Stimulated activated CD8-positive, alpha-beta memory T cell treated with anti-CD3 and anti-CD28 coated beads, Interleukin-15, amount 100 ng/mL, for 4 hours (primary cell): Measurements from ENCODE around the gene PPP2R5C.

ENCODE experiments used
- DNase-seq, 2 donors: peaks; one replicate each; pipeline ENCODE4 v3.0.0-alpha.2; 2020; ENCODE audit warnings: low read depth in 2 of 2

Gene PPP2R5C

DNA sequence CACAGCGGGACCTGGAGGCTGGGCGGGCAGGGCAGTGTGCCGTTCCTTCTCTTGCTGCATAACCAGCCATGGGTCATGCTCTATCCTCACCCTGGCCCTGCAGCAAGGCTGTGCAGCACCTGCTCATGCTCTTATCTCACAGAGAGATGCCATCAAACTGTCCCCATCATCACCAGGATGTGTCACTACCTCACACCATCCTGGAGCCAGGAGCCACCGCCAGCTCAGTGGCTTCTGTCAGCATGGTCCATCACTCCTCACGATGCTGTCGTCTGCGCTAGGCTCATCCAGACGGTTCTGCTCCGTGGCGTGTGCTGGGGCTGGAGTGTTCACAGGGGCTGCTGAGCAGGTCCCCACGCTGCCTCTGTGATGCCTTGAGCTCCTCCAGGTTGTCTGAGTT, 125.7 kb downstream of the PPP2R5C start:
- no peak for DNase-seq

DNA sequence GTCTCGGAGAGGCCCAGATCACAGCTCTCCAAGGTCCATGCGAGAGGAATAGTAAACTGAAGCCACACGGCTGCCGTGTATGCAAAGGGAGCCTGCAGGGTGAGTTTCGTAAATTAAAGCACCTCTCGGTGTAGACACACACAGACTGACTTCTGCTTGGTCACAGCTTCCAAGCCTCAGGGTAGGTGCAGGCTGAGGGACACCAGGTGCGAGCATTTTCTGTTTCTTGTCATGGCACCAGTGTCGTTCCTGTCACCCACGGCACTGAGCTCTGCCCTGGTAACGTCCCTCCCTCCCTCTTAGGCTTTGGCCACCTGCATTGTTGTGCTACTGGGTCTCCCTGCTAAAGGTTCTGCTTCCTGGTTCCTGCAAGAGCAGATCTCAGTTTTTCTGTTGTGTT, 126.7 kb downstream of the PPP2R5C start:
- DNase-seq, result no peak

GRCh38 chr14:101889366-101889765, 127.9 kb downstream of the PPP2R5C start:
- no peak for DNase-seq

GRCh38 chr14:101889898-101890297, 128.4 kb downstream of the PPP2R5C start:
- DNase-seq, result no peak

- DNase-seq, result no peak
Measured at GRCh38 chr14:101891471-101891870, 130.0 kb downstream of the PPP2R5C start.

DNA sequence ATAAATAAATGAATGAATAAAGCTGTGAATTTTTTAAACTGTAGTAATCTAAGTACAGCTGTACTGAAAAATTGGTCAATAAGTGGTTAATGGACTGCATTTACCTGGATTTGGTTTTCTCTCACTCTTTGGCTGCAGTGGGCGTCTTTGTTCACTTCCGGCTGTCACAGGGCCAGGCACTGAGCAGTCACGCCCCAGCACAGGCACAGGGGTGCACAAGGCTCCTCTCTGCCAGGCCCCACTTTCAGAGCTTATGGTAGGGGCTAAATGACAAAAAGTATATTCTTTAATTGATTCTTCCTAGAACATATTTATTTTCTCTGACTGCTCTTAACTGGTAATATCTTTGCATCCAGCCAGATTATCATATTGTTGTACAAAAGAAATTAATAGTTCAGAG, 132.2 kb downstream of the PPP2R5C start:
- no peak for DNase-seq

GRCh38 chr14:101894365-101895081, 133.0 kb downstream of the PPP2R5C start:
- no peak for DNase-seq

GRCh38 chr14:101895256-101895655, 133.7 kb downstream of the PPP2R5C start:
- DNase-seq, result no peak

DNA sequence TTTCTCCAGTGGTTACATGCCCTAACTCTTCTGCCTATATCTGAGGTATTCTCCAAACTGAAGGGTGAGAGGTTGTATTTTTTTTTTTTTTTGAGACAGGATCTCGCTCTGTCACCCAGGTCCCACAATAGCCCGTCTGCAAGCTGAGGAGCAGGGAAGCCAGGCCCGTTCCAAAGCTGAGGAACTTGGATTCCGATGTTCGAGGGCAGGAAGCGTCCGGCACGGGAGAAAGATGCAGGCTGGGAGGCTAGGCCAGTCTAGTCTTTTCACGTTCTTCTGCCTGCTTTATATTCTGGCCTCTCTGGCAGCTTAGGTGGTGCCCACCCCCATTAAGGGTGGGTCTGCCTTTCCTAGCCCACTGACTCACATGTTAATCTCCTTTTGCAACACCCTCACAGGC, 135.8 kb downstream of the PPP2R5C start:
- DNase-seq, result no peak

- no peak for DNase-seq
Measured at GRCh38 chr14:101898416-101898815, 136.9 kb downstream of the PPP2R5C start.

DNA sequence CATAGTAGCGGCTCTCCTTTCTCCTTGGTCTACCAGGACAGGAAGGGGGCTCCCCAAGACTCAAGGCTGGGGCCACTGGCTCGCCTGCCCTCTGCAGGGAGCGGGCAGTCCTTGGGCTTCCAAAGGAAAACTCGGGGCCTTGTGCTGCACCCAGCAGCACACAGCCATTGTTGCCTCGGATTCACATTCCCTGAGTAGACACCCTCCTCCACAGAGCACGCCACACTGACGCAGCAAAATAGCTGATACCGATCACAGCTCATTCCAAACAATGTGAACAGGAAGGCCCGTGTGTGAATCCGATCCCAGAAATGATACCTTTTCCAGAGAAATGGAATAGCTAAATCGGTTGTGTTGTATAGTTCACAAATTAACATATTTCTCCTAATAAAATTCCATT, 137.8 kb downstream of the PPP2R5C start:
- no peak for DNase-seq

DNA sequence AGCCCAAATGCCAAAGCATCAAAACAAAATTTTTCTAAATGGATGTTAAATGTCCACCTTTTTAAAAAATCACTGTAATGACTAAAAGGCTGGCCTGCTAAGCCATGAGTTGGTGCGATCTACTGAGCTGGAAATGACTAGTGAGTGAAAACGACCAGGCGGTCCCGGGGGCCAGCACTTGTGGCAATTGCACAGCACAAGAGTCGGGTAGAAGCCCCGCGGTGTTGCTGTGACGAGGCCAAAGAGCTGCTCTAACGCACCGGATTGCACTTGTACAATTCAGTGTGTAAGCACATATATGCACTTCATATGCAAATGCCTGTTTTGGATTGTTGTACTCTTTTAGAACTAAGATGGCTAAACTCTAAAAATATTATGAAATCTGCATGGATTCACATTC, 138.7 kb downstream of the PPP2R5C start:
- no peak for DNase-seq

GRCh38 chr14:101903111-101903561, 141.6 kb downstream of the PPP2R5C start:
- DNase-seq, result no peak

- DNase-seq, result no peak
Measured at GRCh38 chr14:101905614-101906013, 144.1 kb downstream of the PPP2R5C start.

DNA sequence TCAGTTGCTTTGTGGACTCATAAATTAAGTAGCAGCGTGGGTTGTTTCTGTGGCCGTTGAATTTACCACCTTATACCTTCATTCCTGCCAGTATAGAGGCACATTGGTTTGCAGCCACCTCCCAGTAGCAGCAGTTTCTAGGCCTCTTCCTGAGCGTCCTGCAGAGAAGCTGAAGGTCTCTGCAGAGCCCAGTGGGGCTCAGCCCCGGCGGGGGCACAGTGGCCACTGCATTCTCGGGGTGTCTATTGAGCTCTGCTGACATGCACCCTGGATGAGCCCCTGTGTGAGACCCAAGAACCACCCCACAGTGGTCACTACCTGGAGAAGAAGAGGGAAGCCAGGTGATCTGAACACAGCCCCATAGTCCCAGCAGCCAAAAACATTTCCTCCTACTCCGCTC, 145.1 kb downstream of the PPP2R5C start:
- DNase-seq, result no peak

GRCh38 chr14:101907619-101908018, 146.1 kb downstream of the PPP2R5C start:
- no peak for DNase-seq

GRCh38 chr14:101908795-101909194, 147.3 kb downstream of the PPP2R5C start:
- no peak for DNase-seq

DNA sequence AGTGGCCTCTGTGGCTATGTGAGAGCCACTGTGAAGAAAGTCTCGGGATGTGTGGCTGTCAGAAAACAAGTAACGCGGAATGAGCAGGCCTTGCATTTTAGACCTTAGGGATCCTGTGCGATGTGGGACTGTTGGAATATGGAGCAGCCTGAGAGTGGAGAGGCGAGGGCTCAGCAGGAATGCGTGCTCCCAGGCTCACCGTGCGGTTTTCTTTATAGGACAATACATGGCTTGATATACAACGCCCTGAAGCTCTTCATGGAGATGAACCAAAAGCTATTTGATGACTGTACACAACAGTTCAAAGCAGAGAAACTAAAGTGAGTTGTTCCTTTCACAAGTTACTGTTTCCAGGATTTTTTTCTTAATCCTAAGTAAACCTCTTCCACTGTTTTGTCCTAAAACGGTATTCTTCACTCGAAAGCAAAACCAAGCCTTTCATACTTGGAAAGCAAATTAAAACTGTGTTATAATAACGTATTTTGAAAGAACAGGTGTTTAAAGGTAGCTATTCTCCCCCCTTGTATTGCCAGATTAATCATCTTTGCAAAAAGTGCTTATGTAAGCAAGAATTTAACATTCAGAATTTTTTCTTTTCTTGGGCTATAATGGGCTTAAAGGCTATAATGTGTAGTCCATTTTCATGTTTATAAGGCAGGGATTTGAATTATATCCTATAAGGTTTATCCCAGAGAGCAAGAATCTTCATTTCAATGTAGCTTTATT, 148.0 kb downstream of the PPP2R5C start:
- no peak for DNase-seq

GRCh38 chr14:101912841-101913240, 151.3 kb downstream of the PPP2R5C start:
- DNase-seq, result no peak

- DNase-seq, result no peak
Measured at GRCh38 chr14:101914083-101914482, 152.6 kb downstream of the PPP2R5C start.

DNA sequence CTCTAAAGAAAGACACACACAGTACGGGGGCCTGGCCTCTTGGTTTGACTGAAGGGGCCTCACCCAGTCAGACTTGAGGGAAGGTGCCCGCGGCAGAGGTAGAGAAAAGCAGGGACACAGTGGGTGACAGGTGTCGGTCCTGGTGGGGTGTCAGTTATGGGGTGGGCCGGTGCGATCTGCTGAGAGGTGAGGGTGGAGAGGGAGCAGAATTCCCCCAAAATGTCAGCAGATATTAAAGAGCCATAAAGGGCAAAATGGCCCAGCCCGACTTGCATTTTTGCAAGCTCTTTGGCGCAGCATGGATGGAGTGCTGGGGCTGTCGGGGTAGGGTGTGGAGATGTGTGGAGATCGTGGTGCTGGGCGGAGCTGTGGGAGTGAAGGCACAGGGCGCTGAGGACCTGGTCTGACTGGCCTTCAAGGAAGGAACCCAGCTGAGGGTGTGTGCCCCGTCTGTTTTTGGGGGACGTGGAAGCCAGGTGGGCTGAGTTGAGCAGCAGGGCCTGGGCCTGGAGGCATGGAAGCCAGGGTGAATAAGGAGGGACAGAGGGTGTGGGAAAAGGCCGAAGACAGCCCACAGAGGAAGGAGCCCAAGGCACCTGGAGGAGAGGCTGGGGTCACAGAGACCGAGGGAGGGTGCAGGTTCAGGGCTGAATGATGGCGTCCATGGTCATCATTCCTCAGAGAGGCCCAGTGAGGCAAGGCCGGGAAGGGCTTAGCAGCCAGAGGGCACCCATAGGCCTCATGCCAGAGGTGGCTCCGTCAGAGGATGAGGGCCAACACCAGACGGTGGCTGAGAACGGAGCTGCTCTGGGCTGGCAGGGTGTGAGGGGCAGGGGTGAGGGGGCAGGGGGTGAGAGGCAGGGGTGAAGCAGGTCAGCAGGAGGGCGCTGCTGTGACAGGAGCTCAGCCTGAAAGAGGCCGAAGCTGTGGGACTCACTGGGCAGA, 154.6 kb downstream of the PPP2R5C start:
- no peak for DNase-seq

GRCh38 chr14:101916816-101917412, 155.4 kb downstream of the PPP2R5C start:
- DNase-seq, result no peak
